NCI-H1105 treated with DMSO at 0.1 percent for 48 hours (cell line): Measurements from ENCODE around the gene CDH1.

Experiments used
- DNase-seq: peaks from one replicate; lab custom pipeline; 2025; lab: John Stamatoyannopoulos, UW

Gene CDH1

DNA sequence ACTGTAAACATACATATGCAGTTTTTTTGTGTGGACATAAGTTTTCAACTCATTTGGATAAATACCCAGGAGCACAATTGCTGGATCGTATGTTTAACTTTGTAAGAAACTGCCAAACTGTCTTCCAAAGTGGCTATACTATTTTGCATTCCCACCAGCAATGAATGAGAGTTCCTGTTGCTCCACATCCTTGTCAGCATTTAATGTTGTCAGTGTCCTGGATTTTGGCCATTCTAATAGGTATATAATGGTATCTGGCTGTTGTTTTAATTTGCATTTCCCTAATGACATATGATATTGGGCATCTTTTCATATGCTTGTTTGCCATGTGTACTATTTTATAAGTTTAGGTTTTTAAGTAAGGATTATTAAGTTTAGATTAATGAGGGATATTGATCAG, 120.4 kb downstream of the CDH1 start:
- no peak for DNase-seq

DNA sequence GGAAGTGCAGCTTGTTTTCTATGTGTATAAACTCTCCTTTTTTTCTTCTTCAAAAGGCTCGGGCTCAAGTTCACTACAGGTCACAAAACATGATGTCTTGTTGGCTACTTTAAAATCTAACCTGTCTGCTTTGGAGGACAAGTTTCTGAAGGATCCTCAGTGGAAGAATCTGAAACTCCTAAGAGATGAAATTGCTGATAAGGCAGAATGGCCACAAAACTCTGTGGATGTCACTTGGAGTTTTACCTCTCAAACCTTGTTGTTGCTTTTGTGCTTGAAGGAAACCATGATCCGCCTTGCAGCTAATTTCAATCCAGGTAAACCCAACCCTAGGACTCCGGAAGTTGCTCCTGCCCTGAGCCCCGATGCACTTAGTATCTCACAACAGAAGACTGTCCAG, 122.7 kb downstream of the CDH1 start:
- DNase-seq: no peak

DNA sequence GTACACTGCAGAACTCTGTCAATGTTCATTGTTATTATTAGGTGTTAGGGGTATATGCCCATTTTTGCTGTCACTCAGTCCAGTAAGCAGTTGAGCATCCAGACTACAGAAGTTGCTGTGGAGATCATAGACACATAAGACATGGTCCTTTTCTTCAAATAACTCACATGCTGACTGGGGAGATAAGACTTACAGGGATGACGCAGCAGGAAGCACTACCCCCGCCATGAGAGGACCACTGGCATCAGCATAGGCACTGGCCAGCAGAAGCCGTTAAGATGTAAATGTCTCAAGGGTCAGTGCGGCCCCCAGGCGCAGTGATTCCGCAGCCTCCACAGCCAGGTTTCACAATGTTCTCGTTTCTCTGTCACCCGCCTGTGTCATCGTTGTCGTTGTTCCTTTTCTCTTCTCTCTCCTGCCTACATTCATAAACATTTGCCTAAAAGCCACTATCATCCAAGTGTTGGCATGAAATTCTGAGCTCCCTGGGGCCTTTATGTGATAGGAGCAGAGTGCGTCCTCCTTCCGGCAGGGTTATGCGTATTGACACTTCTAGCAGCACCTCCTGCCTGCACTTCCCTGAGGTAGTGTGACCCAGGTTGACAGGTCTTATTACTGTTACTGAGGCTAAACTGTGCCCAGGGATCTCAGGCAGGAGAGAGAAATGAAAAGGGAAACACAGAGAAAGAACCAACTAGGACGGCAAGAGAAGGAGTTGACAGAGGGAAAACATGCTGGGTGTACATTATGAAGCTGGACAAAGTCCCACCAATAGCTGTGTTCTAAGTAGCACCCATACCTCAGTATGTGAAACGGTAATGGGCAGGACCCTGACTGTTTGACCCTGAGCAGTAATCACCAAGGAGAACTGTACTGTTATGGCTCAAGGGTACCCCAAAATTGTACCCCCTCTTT, 124.1 kb downstream of the CDH1 start:
- no peak for DNase-seq

DNA sequence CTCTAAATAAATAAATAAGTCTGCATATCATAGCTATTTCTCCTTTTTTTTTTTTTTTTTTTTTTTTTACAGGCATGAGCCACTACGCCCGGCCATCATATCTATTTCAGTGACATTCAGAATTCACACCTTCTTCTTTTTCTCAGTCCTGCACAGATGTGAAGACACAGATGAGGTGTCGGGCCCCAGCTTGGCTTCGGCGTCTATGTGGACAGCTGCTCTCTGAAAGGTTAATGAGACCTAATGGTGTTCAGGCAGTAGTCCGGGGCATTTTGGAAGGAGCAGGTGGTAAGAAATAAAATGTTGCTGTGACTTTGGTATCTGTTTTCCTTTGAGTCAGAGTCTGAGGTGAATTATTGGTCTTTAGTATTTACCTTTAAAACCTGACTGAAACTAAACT, 129.8 kb downstream of the CDH1 start:
- no peak for DNase-seq

DNA sequence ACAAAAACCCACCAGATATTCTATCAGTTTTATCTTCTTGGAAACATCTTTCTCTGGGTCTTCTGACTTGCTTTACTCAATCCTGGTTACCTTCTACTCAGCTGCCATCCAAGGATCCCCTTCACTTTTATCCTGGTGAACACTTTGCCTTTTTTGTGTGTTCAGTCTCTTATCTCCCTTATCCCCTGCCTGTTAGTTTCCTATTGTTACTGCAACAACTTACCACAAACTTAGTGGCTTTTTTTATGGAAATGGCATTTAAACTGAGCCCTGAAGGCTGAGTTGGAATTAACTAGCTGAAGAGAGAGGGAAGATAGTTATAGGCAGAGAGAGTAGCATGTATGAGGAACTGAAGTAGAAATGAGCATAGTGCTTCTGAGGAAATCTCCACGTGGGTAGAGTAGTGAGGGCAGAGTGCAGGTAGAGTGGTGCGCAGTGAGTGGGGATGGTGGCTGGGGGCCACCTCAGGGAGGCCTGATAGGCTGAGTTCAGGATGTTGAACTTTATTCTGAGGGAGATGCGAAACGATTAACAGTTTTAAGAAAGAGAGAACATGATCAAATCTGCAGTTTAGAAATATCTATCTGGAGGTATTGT, 132.5 kb downstream of the CDH1 start:
- DNase-seq: no peak

DNA sequence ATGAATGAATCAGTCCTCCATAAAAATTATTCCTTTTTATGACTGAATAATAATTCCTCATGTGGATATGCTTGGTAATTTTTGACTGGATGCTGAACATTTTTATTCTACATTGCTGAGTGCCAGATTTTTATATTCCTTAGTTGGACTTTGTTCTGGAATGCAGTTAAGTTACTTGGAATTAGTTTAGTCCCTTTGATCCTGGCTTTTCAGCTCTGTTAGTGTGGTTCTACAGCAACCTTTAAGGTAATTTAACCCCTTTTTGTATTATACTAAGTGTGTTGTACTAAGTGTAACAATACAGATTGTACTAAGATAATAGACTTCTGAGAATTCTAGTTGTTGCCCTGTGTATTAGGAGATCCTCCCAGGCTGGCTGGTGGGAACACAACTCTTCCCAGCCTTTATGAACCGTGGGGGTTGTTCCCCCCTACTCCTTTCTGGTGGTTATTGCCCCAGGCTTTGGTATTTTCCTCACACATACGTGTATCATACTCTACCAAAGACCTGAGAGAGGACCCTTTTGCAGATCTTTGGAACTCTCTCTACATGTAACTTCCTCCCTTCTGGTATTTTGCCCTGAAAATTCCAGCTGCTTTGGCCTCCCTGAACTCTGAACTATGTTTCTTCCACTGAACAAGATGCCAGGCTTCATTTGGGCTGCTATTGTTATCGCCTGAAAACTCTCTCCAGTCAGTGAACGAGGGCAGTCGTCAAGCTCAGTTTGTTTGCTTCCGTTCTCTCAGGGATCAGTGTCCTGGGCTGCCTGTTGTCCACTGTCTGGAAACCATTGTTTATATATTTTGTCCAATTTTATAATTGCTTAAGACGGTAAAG, 136.8 kb downstream of the CDH1 start:
- no peak for DNase-seq

DNA sequence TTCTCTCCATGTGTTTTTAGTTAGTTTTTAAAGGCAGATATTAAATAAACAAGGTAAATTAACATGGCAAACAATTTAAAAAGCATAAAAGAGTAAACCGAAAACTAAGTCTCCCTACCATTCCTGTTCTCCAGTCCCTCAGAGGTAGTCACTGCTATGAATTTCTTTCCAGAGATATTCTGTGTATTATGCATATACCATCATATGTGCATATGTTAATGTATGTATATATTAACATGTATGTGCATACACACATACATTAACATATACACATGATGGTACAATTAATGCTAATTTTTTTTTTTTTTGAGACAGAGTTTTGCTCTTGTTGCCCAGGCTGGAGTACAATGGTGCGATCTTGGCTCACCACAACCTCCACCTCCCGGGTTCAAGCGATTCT, 138.8 kb downstream of the CDH1 start:
- DNase-seq: no peak

DNA sequence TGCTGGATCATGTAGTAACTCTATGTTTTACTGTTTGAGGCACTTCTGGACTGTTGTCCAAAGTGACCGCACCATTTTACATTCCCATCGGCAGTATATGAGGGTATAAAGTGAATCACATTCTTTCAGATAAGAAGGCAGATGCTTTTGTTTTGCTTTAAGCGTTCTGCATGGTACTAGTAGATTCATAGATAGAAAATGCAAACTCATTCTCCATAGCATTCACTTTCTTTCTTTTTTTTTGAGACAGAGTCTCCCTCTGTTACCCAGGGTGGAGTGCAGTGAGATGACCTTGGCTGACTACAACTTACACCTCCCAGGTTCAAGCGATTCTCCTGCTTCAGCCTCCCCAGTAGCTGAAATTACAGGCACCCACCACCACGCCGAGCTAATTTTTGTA, 146.6 kb downstream of the CDH1 start:
- DNase-seq: no peak

DNA sequence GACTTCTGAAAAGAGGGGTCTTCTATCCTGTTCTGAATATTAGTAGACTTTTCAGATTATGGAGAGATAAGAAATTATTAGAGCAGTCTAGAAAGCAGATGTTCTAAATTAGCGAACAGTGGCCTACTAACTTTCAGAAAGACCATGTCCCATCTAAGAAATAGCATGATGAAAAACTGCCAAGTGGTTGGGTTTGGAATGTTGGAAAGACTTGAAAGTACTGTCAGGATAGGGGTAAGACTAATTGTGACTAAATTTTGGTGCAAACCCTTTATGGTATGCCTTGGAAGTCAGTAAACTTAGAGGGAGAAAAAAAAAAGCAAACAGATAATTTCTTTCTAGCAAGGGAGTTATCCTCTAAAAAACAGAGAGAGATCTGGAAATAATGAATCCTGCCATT, 147.3 kb downstream of the CDH1 start:
- no peak for DNase-seq
